DOHH2 (cell line): ENCODE results near the gene TTC39B.

Experiments
- CTCF ChIP-seq: fragments of 200-600 bp; sonication (generic); IDR thresholded peaks from one replicate; pipeline ENCODE4 v1.5.1; 2014; ENCODE audit warnings: antibody characterized with exemption, mild to moderate bottlenecking, low read depth, low read length; ENCODE audit not compliant: poor library complexity, severe bottlenecking
- EZH2phosphoT487 ChIP-seq: fragments of 200-600 bp; sonication (generic); IDR thresholded peaks from 2 replicates; pipeline ENCODE4 v1.6.1; 2017; ENCODE audit warnings: borderline replicate concordance, mild to moderate bottlenecking, antibody characterized with exemption, low read length, moderate library complexity, mixed read lengths

GRCh38 chr9:15238646-15239045 lies 68.4 kb downstream of the TTC39B start:
- no peak for TF ChIP-seq CTCF
- no peak for TF ChIP-seq EZH2phosphoT487
